SU-DHL-6 (cell line): ENCODE data around the gene LENG9.

Experiments used
- CTCF ChIP-seq: fragments of 200-600 bp; sonication (generic); IDR thresholded peaks from one replicate; pipeline ENCODE4 v1.5.1; 2017; ENCODE audit warnings: antibody characterized with exemption, mild to moderate bottlenecking, low read length, moderate library complexity; ENCODE audit not compliant: insufficient read depth, poor library complexity, severe bottlenecking
- EZH2phosphoT487 ChIP-seq: fragments of 200-600 bp; sonication (generic), shearing (Covaris generic); conservative IDR thresholded peaks from 2 replicates; pipeline ENCODE4 v1.6.1; 2018; ENCODE audit warnings: mild to moderate bottlenecking, antibody characterized with exemption, low read length, moderate library complexity, mixed read lengths

DNA sequence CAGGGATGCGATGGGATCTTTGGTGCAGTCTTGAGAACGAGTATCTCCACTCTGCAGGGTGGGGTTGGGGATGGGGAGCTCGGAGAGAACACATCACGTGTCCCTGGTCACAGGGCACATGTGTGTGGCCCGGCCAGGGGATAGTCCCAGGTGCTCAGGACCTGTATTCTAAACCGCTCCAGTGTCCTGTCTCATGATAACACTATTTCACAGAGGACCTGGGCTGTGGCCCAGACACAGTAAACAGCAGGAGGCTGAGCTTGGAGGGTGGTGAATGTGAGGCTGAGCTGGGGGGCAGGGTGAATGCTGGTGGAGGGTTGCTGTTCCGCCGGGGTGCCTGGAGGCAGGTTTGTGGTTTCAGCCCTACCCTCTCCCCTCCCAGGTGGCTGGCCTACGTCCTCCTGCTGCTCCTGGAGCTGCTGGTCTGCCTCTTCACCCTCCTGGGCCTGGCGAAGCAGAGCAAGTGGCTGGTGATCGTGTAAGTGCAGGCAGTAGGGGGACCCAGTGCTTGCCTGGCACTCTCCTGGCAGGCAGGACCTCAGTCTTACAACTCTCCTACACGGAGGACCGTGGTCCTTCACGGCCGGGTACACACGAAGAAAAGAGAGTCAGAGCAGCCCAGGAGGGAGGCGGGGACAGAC lies 37.2 kb downstream of the LENG9 start:
- TF ChIP-seq CTCF (no peak), EZH2phosphoT487 (no peak)
